ENCODE measurements around the gene ELFN2.

Gene ELFN2

GRCh38 chr22:37467391-37467955, 40.2 kb upstream of the ELFN2 start:
- Histone ChIP-seq H2AFZ (no peak overlapping the region), H3K79me2 (no peaks in the 10 kb centered on the region), H3K9ac (no peak overlapping the region), H3K9me3 (ENCODE audit: control insufficient read depth, low read length) (no peaks in the 10 kb centered on the region), H3K4me3 (ENCODE audit: low read depth, low read length) (no peak overlapping the region), H3K4me2 (ENCODE audit: low read length) (no peak overlapping the region), H3K27me3 (ENCODE audit: control insufficient read depth, insufficient read depth, low read length) (no peaks in the 10 kb centered on the region), H3K27ac (no peak overlapping the region), H3K36me3 (ENCODE audit: control insufficient read depth, insufficient read depth, low read length) (no peaks in the 10 kb centered on the region), H3K4me1 (no peaks in the 10 kb centered on the region)
- TF ChIP-seq, protein P1, sequence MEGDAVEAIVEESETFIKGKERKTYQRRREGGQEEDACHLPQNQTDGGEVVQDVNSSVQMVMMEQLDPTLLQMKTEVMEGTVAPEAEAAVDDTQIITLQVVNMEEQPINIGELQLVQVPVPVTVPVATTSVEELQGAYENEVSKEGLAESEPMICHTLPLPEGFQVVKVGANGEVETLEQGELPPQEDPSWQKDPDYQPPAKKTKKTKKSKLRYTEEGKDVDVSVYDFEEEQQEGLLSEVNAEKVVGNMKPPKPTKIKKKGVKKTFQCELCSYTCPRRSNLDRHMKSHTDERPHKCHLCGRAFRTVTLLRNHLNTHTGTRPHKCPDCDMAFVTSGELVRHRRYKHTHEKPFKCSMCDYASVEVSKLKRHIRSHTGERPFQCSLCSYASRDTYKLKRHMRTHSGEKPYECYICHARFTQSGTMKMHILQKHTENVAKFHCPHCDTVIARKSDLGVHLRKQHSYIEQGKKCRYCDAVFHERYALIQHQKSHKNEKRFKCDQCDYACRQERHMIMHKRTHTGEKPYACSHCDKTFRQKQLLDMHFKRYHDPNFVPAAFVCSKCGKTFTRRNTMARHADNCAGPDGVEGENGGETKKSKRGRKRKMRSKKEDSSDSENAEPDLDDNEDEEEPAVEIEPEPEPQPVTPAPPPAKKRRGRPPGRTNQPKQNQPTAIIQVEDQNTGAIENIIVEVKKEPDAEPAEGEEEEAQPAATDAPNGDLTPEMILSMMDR (IDR thresholded peaks at IDR 0.05) = no peak

DNA sequence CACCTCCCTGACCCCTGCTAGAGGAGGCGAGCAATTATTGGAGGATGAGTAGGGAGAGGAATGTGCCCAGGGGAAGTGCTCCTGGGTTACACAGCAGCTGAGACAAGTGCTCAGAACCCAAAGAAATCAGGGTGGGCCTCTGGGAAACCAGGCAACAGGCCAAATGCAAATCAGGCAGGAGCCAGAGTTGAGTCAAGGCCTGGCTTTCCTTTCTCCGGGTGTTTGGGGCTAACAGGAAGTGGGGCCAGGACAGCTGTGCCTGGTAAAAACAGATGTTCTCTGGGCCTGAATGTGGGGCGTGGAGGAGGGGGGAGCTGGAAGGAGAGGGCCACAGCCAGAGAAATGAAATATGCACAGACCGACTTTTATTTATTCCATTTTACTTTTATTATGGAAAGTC, 36.9 kb upstream of the ELFN2 start:
- no peaks in the 10 kb centered on the region for H3K79me2 ChIP-seq
- H3K4me2 ChIP-seq (ENCODE audit: low read length) = no peak overlapping the region
- no peak overlapping the region for H3K9ac ChIP-seq
- no peaks in the 10 kb centered on the region for H3K4me1 ChIP-seq
- H2AFZ ChIP-seq = no peak overlapping the region
- no peaks in the 10 kb centered on the region for H3K27me3 ChIP-seq (ENCODE audit: control insufficient read depth, insufficient read depth, low read length)
- H3K4me3 ChIP-seq (ENCODE audit: low read depth, low read length) = no peak overlapping the region
- H3K27ac ChIP-seq = no peak overlapping the region
- TF ChIP-seq, protein P1 (IDR thresholded peaks at IDR 0.05) = no peak
- no peaks in the 10 kb centered on the region for H3K9me3 ChIP-seq (ENCODE audit: control insufficient read depth, low read length)
- no peaks in the 10 kb centered on the region for H3K36me3 ChIP-seq (ENCODE audit: control insufficient read depth, insufficient read depth, low read length)

DNA sequence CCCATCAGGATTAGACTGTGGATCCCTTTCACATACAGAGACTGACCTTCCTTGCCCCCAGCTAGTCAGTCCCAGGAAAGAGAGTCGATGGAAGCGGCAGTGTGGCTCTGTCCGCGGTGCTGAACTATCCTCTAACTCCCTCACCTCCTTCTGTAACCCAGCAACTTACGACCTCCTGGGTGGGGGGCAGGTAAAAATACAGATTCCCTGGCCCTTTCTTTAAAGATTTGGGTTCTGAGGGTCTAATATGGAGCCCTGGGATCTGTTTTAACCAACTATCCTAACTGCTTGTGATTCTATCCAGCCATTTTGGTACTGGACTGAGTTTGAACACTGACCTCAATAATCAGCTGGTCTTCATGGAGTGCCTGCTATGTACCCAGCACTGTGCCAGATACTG, 35.7 kb upstream of the ELFN2 start:
- TF ChIP-seq, protein P1 (IDR thresholded peaks at IDR 0.05) = no peak
- H3K4me1 ChIP-seq = no peaks in the 10 kb centered on the region
- no peaks in the 10 kb centered on the region for H3K27me3 ChIP-seq (ENCODE audit: control insufficient read depth, insufficient read depth, low read length)
- no peak overlapping the region for H3K9ac ChIP-seq
- no peak overlapping the region for H3K4me2 ChIP-seq (ENCODE audit: low read length)
- no peak overlapping the region for H3K27ac ChIP-seq
- H2AFZ ChIP-seq = no peak overlapping the region
- H3K9me3 ChIP-seq (ENCODE audit: control insufficient read depth, low read length) = no peaks in the 10 kb centered on the region
- H3K4me3 ChIP-seq (ENCODE audit: low read depth, low read length) = no peak overlapping the region
- H3K79me2 ChIP-seq = no peaks in the 10 kb centered on the region
- H3K36me3 ChIP-seq (ENCODE audit: control insufficient read depth, insufficient read depth, low read length) = no peaks in the 10 kb centered on the region

DNA sequence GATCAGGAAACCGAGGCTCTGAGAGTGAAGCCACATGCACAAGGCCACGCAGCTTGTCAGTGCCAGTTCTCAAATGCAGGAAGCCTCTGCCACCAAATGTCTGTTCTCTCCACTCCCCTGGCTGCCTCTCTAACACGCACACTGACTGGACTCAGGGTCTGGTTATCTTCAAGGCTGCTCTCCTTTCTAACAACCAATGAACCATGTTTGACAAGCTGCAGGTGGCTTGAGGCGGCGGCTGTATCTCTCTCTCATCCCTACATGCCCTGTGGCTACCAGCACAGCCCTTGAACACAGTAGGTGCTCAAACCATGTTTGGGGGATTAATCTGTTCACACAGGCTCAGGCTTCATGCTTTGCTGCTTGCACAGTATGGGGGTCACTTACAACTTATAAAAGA, 35.2 kb upstream of the ELFN2 start:
- Histone ChIP-seq H3K9ac (no peak overlapping the region), H3K4me1 (no peaks in the 10 kb centered on the region), H2AFZ (no peak overlapping the region), H3K36me3 (ENCODE audit: control insufficient read depth, insufficient read depth, low read length) (no peaks in the 10 kb centered on the region), H3K79me2 (no peaks in the 10 kb centered on the region), H3K27me3 (ENCODE audit: control insufficient read depth, insufficient read depth, low read length) (no peaks in the 10 kb centered on the region), H3K27ac (no peak overlapping the region), H3K9me3 (ENCODE audit: control insufficient read depth, low read length) (no peaks in the 10 kb centered on the region), H3K4me2 (ENCODE audit: low read length) (no peak overlapping the region), H3K4me3 (ENCODE audit: low read depth, low read length) (no peak overlapping the region)
- TF ChIP-seq, protein P1 (IDR thresholded peaks at IDR 0.05) = no peak

- TF ChIP-seq, protein P1 (IDR thresholded peaks at IDR 0.05) = no peak
- Histone ChIP-seq H3K36me3 (ENCODE audit: control insufficient read depth, insufficient read depth, low read length) (no peaks in the 10 kb centered on the region), H3K4me3 (ENCODE audit: low read depth, low read length) (no peak overlapping the region), H2AFZ (no peak overlapping the region), H3K9me3 (ENCODE audit: control insufficient read depth, low read length) (no peaks in the 10 kb centered on the region), H3K27ac (no peak overlapping the region), H3K9ac (no peak overlapping the region), H3K4me1 (no peaks in the 10 kb centered on the region), H3K79me2 (no peaks in the 10 kb centered on the region), H3K4me2 (ENCODE audit: low read length) (no peak overlapping the region), H3K27me3 (ENCODE audit: control insufficient read depth, insufficient read depth, low read length) (peaks cover 3% of the 10 kb centered on the region)
Measured at GRCh38 chr22:37461961-37462360, 34.7 kb upstream of the ELFN2 start.

Data from parathyroid adenoma (tissue), 2 donors.